AG08396 (cell line): Measurements from ENCODE around the gene RBM3.

Experiments
- DNase-seq: peaks from one replicate; pipeline ENCODE4 v3.0.0; 2012; ENCODE audit warnings: low spot score, mixed read lengths

RBM3 gene

DNA sequence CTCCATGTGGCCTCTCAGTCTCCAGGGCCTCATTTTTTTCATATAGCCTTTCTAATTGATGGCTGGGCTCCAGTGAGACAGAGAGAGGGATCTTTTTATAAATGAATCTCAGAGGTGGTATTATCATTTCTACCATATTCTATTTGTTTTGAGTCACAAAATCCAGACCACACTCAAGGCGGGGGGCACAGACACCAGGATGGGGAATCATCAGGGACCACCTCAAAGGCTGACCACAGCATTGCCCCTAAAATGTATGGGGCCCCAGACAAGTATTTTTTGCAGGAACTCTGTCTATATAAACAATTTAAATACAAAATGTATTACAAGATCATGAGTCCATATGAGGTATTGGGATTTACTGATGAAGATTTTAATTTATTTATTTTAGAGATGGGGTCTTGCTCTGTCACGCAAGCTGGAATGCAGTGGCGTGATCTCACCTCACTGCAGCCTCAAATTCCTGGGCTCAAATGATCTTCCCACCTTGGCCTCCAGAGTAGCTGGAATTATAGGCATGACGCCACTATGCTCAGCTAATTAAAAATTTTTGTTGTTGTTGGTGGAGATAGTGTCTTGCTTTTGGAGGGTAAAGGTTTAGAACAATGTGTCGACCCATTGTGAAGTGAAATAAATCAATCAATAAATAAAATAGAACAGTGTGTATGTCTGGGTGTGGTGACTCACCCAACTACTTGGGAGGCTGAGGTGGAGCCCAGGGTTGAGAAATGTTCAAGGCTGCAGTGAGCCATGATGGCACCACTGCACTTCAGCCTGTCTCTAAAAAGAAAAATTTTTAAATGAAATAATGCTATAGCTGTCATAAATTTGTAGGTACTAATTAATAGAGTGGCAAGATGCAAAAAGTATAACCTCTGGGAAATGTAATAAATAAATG is 52.4 kb downstream of the RBM3 start:
- no peak for DNase-seq
